Suppressor macrophage treated with lipopolysaccharide for 1 hour (primary cell): ENCODE measurements around the gene ITPKB.
"Not testable (repeated sequence)": the region's sequence is repeated elsewhere in the genome, so short reads cannot be mapped to it uniquely, and the experiment has no call there.

Experiments used
- DNase-seq, 3 donors: peaks; one replicate each; pipeline ENCODE4 v3.0.0-alpha.2; 2020 to 2022

ITPKB gene

GRCh38 chr1:226598955-226599354 lies 140.1 kb downstream of the ITPKB start:
- DNase-seq: not testable (repeated sequence)

- no peak for DNase-seq
These were observed 140.6 kb downstream of the ITPKB start for GRCh38 chr1:226598455-226598849.

- no peak for DNase-seq
These were observed 141.2 kb downstream of the ITPKB start for GRCh38 chr1:226597616-226598454.

GRCh38 chr1:226596531-226597165 lies 142.4 kb downstream of the ITPKB start:
- no peak for DNase-seq

GRCh38 chr1:226593541-226593940 lies 145.5 kb downstream of the ITPKB start:
- no peak for DNase-seq

- DNase-seq: no peak
These were observed 148.5 kb downstream of the ITPKB start for GRCh38 chr1:226590614-226591013.

GRCh38 chr1:226589008-226589733 lies 149.9 kb downstream of the ITPKB start:
- peak in 1 of 3 donors; percentile 3 for DNase-seq

- DNase-seq: peak; percentile 63 to 73 (median 64)
These were observed 150.6 kb downstream of the ITPKB start for GRCh38 chr1:226588484-226588883.

GRCh38 chr1:226586650-226587422 lies 152.2 kb downstream of the ITPKB start:
- DNase-seq: peak; percentile 18 to 71 (median 24)

GRCh38 chr1:226586116-226586515 lies 153.0 kb downstream of the ITPKB start:
- DNase-seq: no peak

GRCh38 chr1:226584164-226584563 lies 154.9 kb downstream of the ITPKB start:
- peak in 1 of 3 donors; percentile 8 for DNase-seq

- DNase-seq: peak; percentile 73 to 83 (median 78)
These were observed 156.1 kb downstream of the ITPKB start for GRCh38 chr1:226582966-226583365.
